ENCODE results near the gene XXYLT1. TPM values are rescaled to one million over a fixed set of nuclear protein-coding genes. Genes with fewer than 3 reads are reported as not detected.

XXYLT1 gene
- total RNA-seq, 4 donors from 2014 or later: 6.0 to 16.1 (median 9.6) TPM

- TF ChIP-seq, protein P1, sequence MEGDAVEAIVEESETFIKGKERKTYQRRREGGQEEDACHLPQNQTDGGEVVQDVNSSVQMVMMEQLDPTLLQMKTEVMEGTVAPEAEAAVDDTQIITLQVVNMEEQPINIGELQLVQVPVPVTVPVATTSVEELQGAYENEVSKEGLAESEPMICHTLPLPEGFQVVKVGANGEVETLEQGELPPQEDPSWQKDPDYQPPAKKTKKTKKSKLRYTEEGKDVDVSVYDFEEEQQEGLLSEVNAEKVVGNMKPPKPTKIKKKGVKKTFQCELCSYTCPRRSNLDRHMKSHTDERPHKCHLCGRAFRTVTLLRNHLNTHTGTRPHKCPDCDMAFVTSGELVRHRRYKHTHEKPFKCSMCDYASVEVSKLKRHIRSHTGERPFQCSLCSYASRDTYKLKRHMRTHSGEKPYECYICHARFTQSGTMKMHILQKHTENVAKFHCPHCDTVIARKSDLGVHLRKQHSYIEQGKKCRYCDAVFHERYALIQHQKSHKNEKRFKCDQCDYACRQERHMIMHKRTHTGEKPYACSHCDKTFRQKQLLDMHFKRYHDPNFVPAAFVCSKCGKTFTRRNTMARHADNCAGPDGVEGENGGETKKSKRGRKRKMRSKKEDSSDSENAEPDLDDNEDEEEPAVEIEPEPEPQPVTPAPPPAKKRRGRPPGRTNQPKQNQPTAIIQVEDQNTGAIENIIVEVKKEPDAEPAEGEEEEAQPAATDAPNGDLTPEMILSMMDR (IDR thresholded peaks at IDR 0.05): no peak
- DNase-seq (ENCODE audit: low spot score) (no peak), ATAC-seq (ENCODE audit: low FRiP score) (peak; percentile 12)
Observed at GRCh38 chr3:195209083-195209846, 61.7 kb downstream of the XXYLT1 start.

DNA sequence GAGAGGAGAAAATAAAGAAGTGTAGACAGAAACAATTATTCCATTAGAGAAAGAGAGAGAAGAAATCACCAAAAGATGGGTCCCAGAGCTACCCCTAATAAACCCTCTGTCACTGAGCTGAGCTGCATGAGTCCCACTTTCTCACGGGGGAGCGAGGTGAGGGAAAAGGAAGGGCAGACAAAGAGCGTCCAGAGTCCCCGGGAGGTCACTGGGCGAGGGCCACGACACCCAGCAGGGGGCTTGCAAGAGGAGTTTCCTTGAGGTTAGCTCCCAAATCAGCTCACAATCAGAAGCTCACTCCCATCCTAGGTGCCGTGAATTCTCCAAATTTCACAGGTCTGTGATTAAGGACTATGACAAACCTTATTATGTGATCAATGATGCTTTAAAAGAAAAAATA, 62.3 kb downstream of the XXYLT1 start:
- TF ChIP-seq, protein P1 (IDR thresholded peaks at IDR 0.05): no peak
- ATAC-seq (ENCODE audit: low FRiP score) (no peak), DNase-seq (ENCODE audit: low spot score) (no peak)

DNA sequence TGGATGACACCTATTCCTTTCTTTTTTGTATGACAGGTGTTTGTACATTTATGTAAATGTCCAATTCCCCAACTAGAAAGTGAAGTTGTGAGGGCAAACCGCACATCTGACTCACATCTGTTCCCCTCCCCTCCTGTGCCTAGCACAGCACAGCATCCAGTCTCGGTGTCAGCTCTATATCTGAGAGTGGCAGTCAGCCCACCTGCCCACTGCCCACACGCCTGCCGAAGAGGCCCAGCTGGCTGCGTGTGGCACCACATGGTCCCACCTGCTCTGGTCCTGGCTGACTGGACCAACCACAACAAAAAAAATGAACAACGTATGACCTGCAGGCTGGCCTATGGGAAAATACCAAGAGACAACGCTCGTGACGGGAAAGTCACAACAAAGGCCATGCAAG, 62.8 kb downstream of the XXYLT1 start:
- ATAC-seq (ENCODE audit: low FRiP score): no peak
- TF ChIP-seq, protein P1 (IDR thresholded peaks at IDR 0.05): no peak
- no peak for DNase-seq (ENCODE audit: low spot score)

GRCh38 chr3:195207731-195208130, 63.2 kb downstream of the XXYLT1 start:
- DNase-seq (ENCODE audit: low spot score) (no peak), ATAC-seq (ENCODE audit: low FRiP score) (no peak)
- TF ChIP-seq, protein P1 (IDR thresholded peaks at IDR 0.05): no peak

DNA sequence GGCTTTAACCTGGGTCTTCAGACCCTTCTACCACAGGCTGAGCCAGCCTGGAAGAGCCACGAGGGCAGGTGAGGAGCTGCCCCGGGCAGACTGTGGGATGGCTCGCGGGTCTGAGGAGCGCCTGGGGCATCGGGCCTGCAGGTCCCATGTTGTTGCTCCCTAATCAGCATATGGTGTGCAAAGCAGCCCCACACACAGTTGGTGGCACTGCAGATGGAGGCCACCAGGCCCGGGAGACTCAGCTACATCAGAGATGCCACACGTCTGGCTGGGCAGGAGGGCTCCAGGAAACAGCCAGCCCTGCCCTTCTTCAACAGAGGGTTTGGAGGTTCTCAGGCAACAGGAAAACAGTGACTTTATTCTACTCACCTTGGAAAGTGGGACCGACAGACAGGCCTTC, 63.9 kb downstream of the XXYLT1 start:
- no peak for ATAC-seq (ENCODE audit: low FRiP score)
- DNase-seq (ENCODE audit: low spot score): no peak
- TF ChIP-seq, protein P1 (IDR thresholded peaks at IDR 0.05): no peak

DNA sequence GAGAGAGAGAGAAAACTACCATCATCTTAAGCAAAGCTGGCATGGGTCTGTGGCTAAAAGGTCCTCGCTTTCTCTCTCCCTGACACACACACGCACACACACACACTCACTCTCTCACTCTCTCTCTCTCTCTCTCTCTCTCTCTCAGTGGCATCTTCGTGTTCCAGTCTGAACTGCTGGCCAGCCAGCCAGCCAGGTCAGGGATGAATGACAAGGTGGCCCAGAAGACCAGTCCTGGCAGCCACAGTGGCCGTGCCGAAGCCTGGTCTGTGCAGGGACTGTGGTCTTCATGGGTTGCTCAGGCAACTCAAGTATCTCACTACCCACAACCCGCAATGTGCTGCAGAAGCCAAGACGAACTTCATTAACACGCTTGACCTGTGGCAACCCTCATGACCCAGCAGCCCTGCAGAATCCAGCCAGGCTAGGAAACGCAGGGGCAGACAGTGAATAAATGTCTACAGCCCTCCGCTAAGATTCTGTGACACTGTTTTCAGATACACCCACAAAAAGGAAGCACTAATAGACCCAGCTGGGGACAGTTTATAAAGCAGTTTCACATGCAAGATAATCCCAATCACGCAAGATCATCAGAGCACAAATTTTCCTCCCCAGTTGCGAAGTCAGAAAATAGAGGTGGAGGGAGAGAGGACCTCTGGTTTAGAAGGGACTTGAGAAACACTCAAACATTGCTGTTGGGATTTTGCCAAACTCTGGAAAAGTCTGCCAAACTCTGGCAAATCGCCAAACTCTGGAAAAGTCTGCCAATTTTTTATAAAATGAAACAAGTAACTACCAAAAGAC, 66.4 kb downstream of the XXYLT1 start:
- DNase-seq (ENCODE audit: low spot score) (no peak), ATAC-seq (ENCODE audit: low FRiP score) (no peak)
- TF ChIP-seq, protein P1 (IDR thresholded peaks at IDR 0.05): no peak
